HG03457 (cell line): ENCODE data around the gene MFRP.
A peak's percentile ranks its signal among the peaks of the same experiment; 100 is the strongest.

Experiments
- ATAC-seq: cut with Tn5 transposase; IDR thresholded peaks from one replicate; pipeline ENCODE4 v1.9.1; 2021; ENCODE audit warnings: moderate number of reproducible peaks; ENCODE audit not compliant: unreplicated experiment

The MFRP gene

GRCh38 chr11:119338965-119339588, 7.4 kb downstream of the MFRP start:
- no peak for ATAC-seq

GRCh38 chr11:119338318-119338890, 8.1 kb downstream of the MFRP start:
- no peak for ATAC-seq

- ATAC-seq, result no peak
Measured at GRCh38 chr11:119337581-119338317, 8.8 kb downstream of the MFRP start.

GRCh38 chr11:119336744-119337469, 9.6 kb downstream of the MFRP start:
- ATAC-seq, result no peak

GRCh38 chr11:119335655-119336543, 10.6 kb downstream of the MFRP start:
- no peak for ATAC-seq

GRCh38 chr11:119335091-119335654, 11.3 kb downstream of the MFRP start:
- no peak for ATAC-seq

GRCh38 chr11:119334174-119334930, 12.2 kb downstream of the MFRP start, which contains the start of gene RNF26:
TSS of gene RNF26 (plus strand) at chr11:119334527. CDS start at chr11:119335123, 596 bp downstream.
- peak; percentile 72 for ATAC-seq

GRCh38 chr11:119332111-119332765, 14.3 kb downstream of the MFRP start:
- no peak for ATAC-seq

GRCh38 chr11:119330237-119330636, 16.3 kb downstream of the MFRP start:
- no peak for ATAC-seq

- ATAC-seq, result no peak
Measured at GRCh38 chr11:119329320-119329719, 17.2 kb downstream of the MFRP start.

- no peak for ATAC-seq
Measured at GRCh38 chr11:119324189-119324588, 22.3 kb downstream of the MFRP start.

- ATAC-seq, result no peak
Measured at GRCh38 chr11:119323532-119324033, 22.9 kb downstream of the MFRP start.

- ATAC-seq, result no peak
Measured at GRCh38 chr11:119322921-119323531, 23.5 kb downstream of the MFRP start.

GRCh38 chr11:119322360-119322739, 24.2 kb downstream of the MFRP start:
- ATAC-seq, result no peak

GRCh38 chr11:119320776-119321524, 25.6 kb downstream of the MFRP start:
- peak; percentile 38 for ATAC-seq

GRCh38 chr11:119320240-119320775, 26.2 kb downstream of the MFRP start:
- ATAC-seq, result no peak

- ATAC-seq, result no peak
Measured at GRCh38 chr11:119319700-119320239, 26.7 kb downstream of the MFRP start.
